Activated naive CD4-positive, alpha-beta T cell treated with anti-CD3 and anti-CD28 coated beads, Interleukin-2, amount 10 ng/mL, durations not matched to agents 7 days and 5 days (primary cell): ENCODE results near the gene CFAP46.
"Not testable (repeated sequence)": the region's sequence is repeated elsewhere in the genome, so short reads cannot be mapped to it uniquely, and the experiment has no call there.

ENCODE experiments used
- CTCF ChIA-PET: fragments of 350-600 bp; sonication (Branson Sonifier 250); formaldehyde crosslinking; loops from one replicate; lab custom pipeline; 2021; ENCODE audit warnings: antibody characterized with exemption; lab: Charles Lee
- DNase-seq: peaks from one replicate; pipeline ENCODE4 v3.0.0-alpha.2; 2020
- H3K27ac Mint-ChIP-seq: one replicate; pipeline ENCODE4 v1.8.0; 2021; ENCODE audit warnings: mild to moderate bottlenecking, moderate library complexity, mixed read lengths
- H3K27me3 Mint-ChIP-seq: one replicate; pipeline ENCODE4 v1.8.0; 2021; ENCODE audit warnings: mild to moderate bottlenecking, mixed read lengths
- H3K36me3 Mint-ChIP-seq: one replicate; pipeline ENCODE4 v1.8.0; 2021; ENCODE audit warnings: mixed read lengths
- H3K4me1 Mint-ChIP-seq: one replicate; pipeline ENCODE4 v1.8.0; 2021; ENCODE audit warnings: mixed read lengths
- H3K4me3 Mint-ChIP-seq: one replicate; pipeline ENCODE4 v1.8.0; 2021; ENCODE audit warnings: mild to moderate bottlenecking, moderate library complexity, mixed read lengths
- H3K9me3 Mint-ChIP-seq: one replicate; pipeline ENCODE4 v1.8.0; 2021; ENCODE audit warnings: mixed read lengths

Gene CFAP46

DNA sequence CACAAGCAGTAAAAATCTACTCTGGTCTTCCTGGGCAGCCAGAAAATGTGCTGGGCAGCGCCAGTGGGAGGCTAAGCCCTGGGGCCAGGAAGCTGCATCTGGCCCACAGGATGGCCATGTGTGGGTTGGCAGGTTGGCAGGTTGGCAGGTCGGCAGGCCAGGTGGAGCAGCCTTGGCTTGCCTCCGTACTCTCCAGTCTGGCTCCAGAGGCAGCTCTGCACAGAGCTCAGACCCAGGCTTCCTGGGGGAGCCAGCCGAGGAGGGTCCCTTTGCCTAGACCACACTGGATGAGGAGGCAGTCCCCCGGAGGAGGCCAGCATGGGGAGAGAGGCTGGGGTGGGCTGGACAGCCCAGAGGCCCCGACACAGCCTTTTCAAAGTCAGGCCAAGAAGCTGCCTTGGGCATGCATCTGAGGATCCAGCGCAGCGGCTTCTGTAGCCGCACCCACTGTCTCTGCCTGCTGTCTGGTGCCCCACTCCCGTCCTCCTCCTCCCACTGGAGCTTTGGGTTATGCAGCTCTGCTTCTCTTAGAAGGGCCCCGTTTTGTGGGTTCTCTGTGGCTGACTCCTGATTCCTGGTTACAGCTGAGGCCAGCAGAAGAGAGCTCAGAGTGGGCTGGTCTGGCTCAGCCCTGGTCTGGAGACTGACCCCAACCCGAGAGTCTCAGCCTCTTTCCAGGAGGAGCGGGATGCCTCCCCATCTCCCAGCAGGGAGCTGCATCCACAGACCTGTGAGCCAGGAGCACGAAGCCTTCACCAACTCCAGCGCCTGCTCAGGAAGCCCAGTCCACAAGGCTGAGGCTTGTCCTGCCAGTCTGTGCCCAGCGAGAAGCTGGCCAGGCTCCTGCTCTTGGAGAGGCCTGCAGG, 44.6 kb downstream of the CFAP46 start:
- Mint-ChIP-seq H3K36me3 (no peaks in the 10 kb centered on the region), H3K9me3 (no peaks in the 10 kb centered on the region), H3K27me3 (peaks cover 24% of the 10 kb centered on the region), H3K4me1 (no peaks in the 10 kb centered on the region), H3K4me3 (no peak overlapping the region), H3K27ac (no peak overlapping the region)
- CTCF ChIA-PET = no interaction called here
- peak; percentile 11 for DNase-seq

- not testable (repeated sequence) for H3K9me3 Mint-ChIP-seq, H3K27ac Mint-ChIP-seq, H3K4me1 Mint-ChIP-seq, H3K4me3 Mint-ChIP-seq, H3K36me3 Mint-ChIP-seq
- CTCF ChIA-PET = interaction anchor here (0.6 kb wide), 2 partner anchors 9 to 441 kb away, joined by 3 to 4 read pairs; no protein-coding TSS in a partner anchor
- peaks cover 20% of the 10 kb centered on the region for H3K27me3 Mint-ChIP-seq
- peak; percentile 14 for DNase-seq
Measured at GRCh38 chr10:132893786-132894185, 48.6 kb downstream of the CFAP46 start.

GRCh38 chr10:132893090-132893489, 49.3 kb downstream of the CFAP46 start:
- Mint-ChIP-seq H3K27me3 (peaks cover 20% of the 10 kb centered on the region), H3K9me3 (no peaks in the 10 kb centered on the region), H3K27ac (no peak overlapping the region), H3K36me3 (no peaks in the 10 kb centered on the region), H3K4me3 (no peak overlapping the region), H3K4me1 (no peaks in the 10 kb centered on the region)
- CTCF ChIA-PET = no interaction called here
- peak; percentile 10 for DNase-seq

GRCh38 chr10:132892004-132892403, 50.4 kb downstream of the CFAP46 start:
- no peak overlapping the region for H3K4me3 Mint-ChIP-seq
- CTCF ChIA-PET = interaction anchor here (0.6 kb wide), 1 partner anchor 1006 kb away, joined by 3 read pairs; no protein-coding TSS in a partner anchor
- H3K4me1 Mint-ChIP-seq = no peaks in the 10 kb centered on the region
- DNase-seq = no peak
- no peak overlapping the region for H3K27ac Mint-ChIP-seq
- H3K36me3 Mint-ChIP-seq = no peaks in the 10 kb centered on the region
- peaks cover 16% of the 10 kb centered on the region for H3K27me3 Mint-ChIP-seq
- H3K9me3 Mint-ChIP-seq = no peaks in the 10 kb centered on the region

DNA sequence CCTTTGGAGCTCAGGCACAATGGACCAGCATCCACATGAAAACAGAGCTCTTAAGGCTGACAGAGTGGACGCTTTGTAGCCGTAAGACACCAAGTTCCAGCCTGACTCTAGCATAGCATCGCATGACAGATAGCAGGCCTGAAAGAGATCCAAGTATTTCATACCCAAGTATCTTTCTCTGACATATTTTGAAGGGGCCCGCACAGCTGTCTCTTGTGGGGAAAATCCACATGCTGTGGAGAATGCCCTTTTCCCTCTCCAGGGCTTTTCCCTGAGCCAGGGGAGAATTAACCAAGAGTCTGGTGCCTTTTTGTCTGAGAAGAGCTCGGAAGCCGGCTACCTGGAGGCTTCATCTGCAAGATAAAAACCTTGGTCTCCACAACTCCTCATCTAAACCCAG, 51.0 kb downstream of the CFAP46 start:
- H3K27me3 Mint-ChIP-seq = peaks cover 16% of the 10 kb centered on the region
- no peaks in the 10 kb centered on the region for H3K4me1 Mint-ChIP-seq
- no peak overlapping the region for H3K27ac Mint-ChIP-seq
- no peaks in the 10 kb centered on the region for H3K36me3 Mint-ChIP-seq
- H3K4me3 Mint-ChIP-seq = no peak overlapping the region
- CTCF ChIA-PET = no interaction called here
- DNase-seq = peak; percentile 8
- no peaks in the 10 kb centered on the region for H3K9me3 Mint-ChIP-seq

GRCh38 chr10:132890301-132890700, 52.1 kb downstream of the CFAP46 start:
- H3K27ac Mint-ChIP-seq = no peak overlapping the region
- no peaks in the 10 kb centered on the region for H3K4me1 Mint-ChIP-seq
- H3K4me3 Mint-ChIP-seq = no peak overlapping the region
- no peaks in the 10 kb centered on the region for H3K36me3 Mint-ChIP-seq
- H3K9me3 Mint-ChIP-seq = no peaks in the 10 kb centered on the region
- DNase-seq = peak; percentile 17
- CTCF ChIA-PET = no interaction called here
- H3K27me3 Mint-ChIP-seq = peaks cover 16% of the 10 kb centered on the region

- CTCF ChIA-PET = no interaction called here
- peaks cover 12% of the 10 kb centered on the region for H3K27me3 Mint-ChIP-seq
Measured at GRCh38 chr10:132889556-132889955, 52.8 kb downstream of the CFAP46 start.

GRCh38 chr10:132888898-132889490, 53.4 kb downstream of the CFAP46 start:
- Mint-ChIP-seq H3K27ac (no peak overlapping the region), H3K4me1 (no peaks in the 10 kb centered on the region), H3K27me3 (peaks cover 11% of the 10 kb centered on the region), H3K9me3 (no peaks in the 10 kb centered on the region), H3K36me3 (no peaks in the 10 kb centered on the region), H3K4me3 (no peak overlapping the region)
- peak; percentile 13 for DNase-seq
- CTCF ChIA-PET = no interaction called here

More at GRCh38 chr10:132889556-132889955, 52.8 kb downstream of the CFAP46 start:
- Mint-ChIP-seq H3K4me1 (no peaks in the 10 kb centered on the region), H3K9me3 (no peaks in the 10 kb centered on the region), H3K4me3 (no peak overlapping the region), H3K36me3 (no peaks in the 10 kb centered on the region), H3K27ac (no peak overlapping the region)
- DNase-seq = peak; percentile 8

- H3K36me3 Mint-ChIP-seq, H3K4me3 Mint-ChIP-seq, CTCF ChIA-PET, DNase-seq, H3K9me3 Mint-ChIP-seq, H3K27ac Mint-ChIP-seq, H3K27me3 Mint-ChIP-seq, H3K4me1 Mint-ChIP-seq: not testable (repeated sequence)
Measured at GRCh38 chr10:132888446-132888845, 53.9 kb downstream of the CFAP46 start.

- no peaks in the 10 kb centered on the region for H3K27me3 Mint-ChIP-seq
- no peaks in the 10 kb centered on the region for H3K4me1 Mint-ChIP-seq
- H3K36me3 Mint-ChIP-seq = no peaks in the 10 kb centered on the region
- H3K9me3 Mint-ChIP-seq = no peaks in the 10 kb centered on the region
- no peak overlapping the region for H3K27ac Mint-ChIP-seq
- H3K4me3 Mint-ChIP-seq = no peak overlapping the region
- CTCF ChIA-PET = no interaction called here
- peak; percentile 20 for DNase-seq
Measured at GRCh38 chr10:132886211-132887099, 55.9 kb downstream of the CFAP46 start.

GRCh38 chr10:132885451-132886210, 56.7 kb downstream of the CFAP46 start:
- Mint-ChIP-seq H3K36me3 (no peaks in the 10 kb centered on the region), H3K4me3 (no peak overlapping the region), H3K27ac (no peak overlapping the region), H3K27me3 (no peaks in the 10 kb centered on the region), H3K9me3 (no peaks in the 10 kb centered on the region), H3K4me1 (no peaks in the 10 kb centered on the region)
- CTCF ChIA-PET = no interaction called here
- DNase-seq = peak; percentile 15

DNA sequence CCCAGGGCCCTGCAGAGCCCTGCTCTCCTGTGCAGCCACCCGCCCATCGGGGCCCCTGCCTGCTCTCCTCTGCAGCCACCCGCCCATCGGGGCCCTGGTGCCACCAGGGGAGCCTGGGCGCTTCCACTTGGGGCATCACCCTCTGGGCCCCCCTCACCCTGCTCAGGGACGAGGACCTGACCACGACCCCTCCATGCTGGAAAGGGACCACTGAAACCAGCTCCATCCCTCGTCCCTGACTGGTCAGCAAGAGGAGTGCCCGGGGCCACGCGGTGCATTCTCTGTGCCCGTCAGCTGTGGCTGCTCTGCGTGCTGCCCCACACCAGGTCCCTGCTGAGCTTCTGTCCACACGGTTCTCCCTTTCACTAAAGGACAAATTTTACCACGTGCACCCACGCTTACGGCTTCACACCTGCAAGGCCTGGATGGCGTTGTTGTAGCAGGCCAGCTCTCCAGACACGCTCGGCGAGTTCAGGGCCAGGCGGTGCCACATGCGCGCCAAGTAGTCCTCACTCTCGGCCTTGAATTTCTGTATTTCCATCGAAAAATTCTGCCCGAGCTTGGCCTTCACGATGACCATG, 57.6 kb downstream of the CFAP46 start:
- no peaks in the 10 kb centered on the region for H3K36me3 Mint-ChIP-seq
- no peaks in the 10 kb centered on the region for H3K4me1 Mint-ChIP-seq
- no peak overlapping the region for H3K4me3 Mint-ChIP-seq
- CTCF ChIA-PET = no interaction called here
- no peaks in the 10 kb centered on the region for H3K9me3 Mint-ChIP-seq
- no peak overlapping the region for H3K27ac Mint-ChIP-seq
- DNase-seq = peak; percentile 19
- no peaks in the 10 kb centered on the region for H3K27me3 Mint-ChIP-seq

DNA sequence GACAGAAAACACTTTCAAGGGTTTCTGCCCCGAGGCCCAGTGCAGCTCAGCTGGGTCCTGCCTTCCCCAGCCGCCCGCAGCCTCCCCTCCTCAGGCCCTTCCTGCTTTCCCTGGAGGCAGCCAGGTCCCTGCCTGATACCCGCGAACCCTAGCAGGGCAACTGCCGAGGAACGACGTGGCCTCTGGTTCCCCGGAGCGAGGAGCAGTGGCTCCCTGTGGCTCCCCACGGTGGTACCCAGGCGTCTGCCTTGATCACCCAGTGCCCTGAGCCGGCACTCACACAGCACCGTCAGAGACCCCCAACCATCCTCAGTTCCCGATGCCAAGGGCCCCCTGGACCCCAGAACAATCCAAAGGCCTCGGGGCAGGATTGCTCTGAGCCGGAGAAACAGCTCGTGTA, 58.3 kb downstream of the CFAP46 start:
- H3K27ac Mint-ChIP-seq = no peak overlapping the region
- no peaks in the 10 kb centered on the region for H3K4me1 Mint-ChIP-seq
- no peaks in the 10 kb centered on the region for H3K36me3 Mint-ChIP-seq
- peak; percentile 11 for DNase-seq
- no peaks in the 10 kb centered on the region for H3K9me3 Mint-ChIP-seq
- peaks cover 3% of the 10 kb centered on the region for H3K27me3 Mint-ChIP-seq
- CTCF ChIA-PET = no interaction called here
- no peak overlapping the region for H3K4me3 Mint-ChIP-seq
